ENCODE data around the gene UBE2L6. TPM values are rescaled to one million over a fixed set of nuclear protein-coding genes. Genes with fewer than 3 reads are reported as not detected.
A peak's percentile ranks its signal among the peaks of the same experiment; 100 is the strongest.
"Not testable (repeated sequence)": the region's sequence is repeated elsewhere in the genome, so short reads cannot be mapped to it uniquely, and the experiment has no call there.

UBE2L6 gene
- polyA plus RNA-seq, 3 donors: 101 to 284 (median 268) TPM

DNA sequence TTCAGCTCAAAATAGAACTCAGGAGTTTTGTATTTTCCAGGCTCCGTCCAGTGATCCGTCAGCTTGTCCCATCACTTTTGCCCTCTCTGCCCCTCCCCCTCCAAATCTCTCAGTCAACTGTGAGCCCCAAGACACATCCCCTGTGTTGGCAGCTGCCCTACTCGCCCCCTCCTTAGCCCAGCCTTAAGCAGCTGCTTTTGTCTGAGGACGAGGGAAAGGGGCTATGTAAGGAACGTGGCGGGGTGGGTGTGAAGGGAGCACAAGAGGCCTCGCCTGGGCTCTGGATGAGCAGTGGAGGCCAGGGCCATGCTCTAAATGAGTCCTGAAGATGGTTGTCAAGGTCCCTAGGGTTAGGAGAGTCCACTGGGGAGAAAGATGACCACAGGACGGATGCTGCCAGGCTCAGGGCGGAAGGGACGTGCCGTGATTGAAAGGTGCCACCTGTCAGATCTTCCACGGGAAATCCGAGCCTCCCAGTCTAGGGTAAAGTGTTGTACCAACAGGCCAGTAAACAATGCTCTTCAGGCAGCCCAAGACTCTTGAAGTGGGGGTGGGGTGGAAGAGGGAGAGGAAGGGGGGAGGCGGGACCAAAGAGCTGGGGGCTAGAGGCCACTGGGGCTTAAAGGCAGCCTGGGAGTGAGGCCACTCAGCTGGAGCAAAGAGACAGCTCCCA lies 30.4 kb downstream of the UBE2L6 start, which contains the start of gene SMTNL1:
SMTNL1 (plus strand) TSS at position 649 of the 673 bp plus-strand sequence. CDS start 5,048 bp downstream, outside the sequence.
- no peaks in the 10 kb centered on the region for H4K20me1 ChIP-seq (ENCODE audit: insufficient read depth, low read length)
- peak within 1 kb of the TSS in 2 of 7 donors; percentile 38 to 70 for H3K27ac Mint-ChIP-seq
- H3K36me3 ChIP-seq (replicated peaks in 1 of 2; ENCODE audit: control insufficient read depth in 1 of 2, insufficient read depth in 2 of 2, low read length in 2 of 2): no peaks in the 10 kb centered on the region
- H3K27me3 Mint-ChIP-seq (ENCODE audit: low read depth in 3 of 3): peaks cover 0 to 1% (median 0%) of the 10 kb centered on the region in 3 donors
- H3K4me1 ChIP-seq (ENCODE audit: control insufficient read depth in 1 of 2, insufficient read depth in 2 of 2, low read length in 2 of 2): no peaks in the 10 kb centered on the region
- H3K4me1 Mint-ChIP-seq: no peaks in the 10 kb centered on the region
- no peaks in the 10 kb centered on the region for H3K9me3 Mint-ChIP-seq
- H2AFZ ChIP-seq (ENCODE audit: insufficient read depth, low read depth, low read length, poor library complexity, severe bottlenecking): no peak within 1 kb of the TSS
- no peaks in the 10 kb centered on the region for H3K79me2 ChIP-seq (ENCODE audit: insufficient read depth, low read length)
- H3K4me3 Mint-ChIP-seq: no peak within 1 kb of the TSS
- H3K36me3 Mint-ChIP-seq: peaks cover 0 to 4% of the 10 kb centered on the region in 2 donors
- no peak within 1 kb of the TSS for H3K4me3 ChIP-seq (replicated peaks in 1 of 3; ENCODE audit: low read depth in 2 of 3, low read length in 3 of 3)
- TF ChIP-seq, protein P1, sequence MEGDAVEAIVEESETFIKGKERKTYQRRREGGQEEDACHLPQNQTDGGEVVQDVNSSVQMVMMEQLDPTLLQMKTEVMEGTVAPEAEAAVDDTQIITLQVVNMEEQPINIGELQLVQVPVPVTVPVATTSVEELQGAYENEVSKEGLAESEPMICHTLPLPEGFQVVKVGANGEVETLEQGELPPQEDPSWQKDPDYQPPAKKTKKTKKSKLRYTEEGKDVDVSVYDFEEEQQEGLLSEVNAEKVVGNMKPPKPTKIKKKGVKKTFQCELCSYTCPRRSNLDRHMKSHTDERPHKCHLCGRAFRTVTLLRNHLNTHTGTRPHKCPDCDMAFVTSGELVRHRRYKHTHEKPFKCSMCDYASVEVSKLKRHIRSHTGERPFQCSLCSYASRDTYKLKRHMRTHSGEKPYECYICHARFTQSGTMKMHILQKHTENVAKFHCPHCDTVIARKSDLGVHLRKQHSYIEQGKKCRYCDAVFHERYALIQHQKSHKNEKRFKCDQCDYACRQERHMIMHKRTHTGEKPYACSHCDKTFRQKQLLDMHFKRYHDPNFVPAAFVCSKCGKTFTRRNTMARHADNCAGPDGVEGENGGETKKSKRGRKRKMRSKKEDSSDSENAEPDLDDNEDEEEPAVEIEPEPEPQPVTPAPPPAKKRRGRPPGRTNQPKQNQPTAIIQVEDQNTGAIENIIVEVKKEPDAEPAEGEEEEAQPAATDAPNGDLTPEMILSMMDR (IDR thresholded peaks at IDR 0.05): no peak
- intact Hi-C loops (cut with micrococcal nuclease): loop anchor here in 1 of 2 donors (10.0 kb wide), 1 partner anchor 168 kb away; no protein-coding TSS in a partner anchor
- DNase-seq: no peak
- 92% methylated on average over 11 of the region's 14 CpGs for WGBS (ENCODE audit: insufficient coverage)
- no peaks in the 10 kb centered on the region for H3K27me3 ChIP-seq (ENCODE audit: control insufficient read depth in 2 of 2, insufficient read depth in 2 of 2, low read length in 2 of 2)
- no peaks in the 10 kb centered on the region for H3K9me3 ChIP-seq (replicated peaks in 1 of 2; ENCODE audit: control insufficient read depth in 1 of 2, insufficient read depth in 1 of 2, low read length in 2 of 2)
- H3K9ac ChIP-seq (ENCODE audit: insufficient read depth, low read length, poor library complexity, severe bottlenecking): no peak within 1 kb of the TSS
- no peak within 1 kb of the TSS for H3K27ac ChIP-seq (ENCODE audit: low read depth in 1 of 2, low read length in 2 of 2)
- H3K4me2 ChIP-seq (replicated peaks; ENCODE audit: extremely low read depth, low read length, poor library complexity, severe bottlenecking): no peak within 1 kb of the TSS

DNA sequence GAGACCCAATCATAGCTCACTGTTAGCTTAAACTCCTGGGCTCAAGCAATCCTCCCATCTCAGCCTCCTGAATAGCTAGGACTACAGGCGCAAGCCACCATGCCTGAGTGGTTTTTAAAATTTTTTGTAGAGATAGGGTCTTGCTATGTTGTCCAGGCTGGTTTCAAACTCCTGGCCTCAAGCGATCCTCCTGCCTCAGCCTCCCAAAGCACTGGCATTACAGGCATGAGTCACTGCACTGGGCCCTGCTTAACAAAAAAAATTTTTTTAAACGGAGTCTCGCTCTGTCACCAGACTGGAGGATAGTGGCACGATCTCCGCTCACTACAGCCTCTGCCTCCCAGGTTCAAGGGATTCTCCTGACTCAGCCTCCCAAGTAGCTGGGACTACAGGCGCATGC lies 33.0 kb downstream of the UBE2L6 start:
- 100% methylated on average over 4 of the region's 7 CpGs for whole genome bisulfite sequencing (ENCODE audit: insufficient coverage)
- DNase-seq; H3K27me3 Mint-ChIP-seq (ENCODE audit: low read depth in 3 of 3); H3K27ac ChIP-seq (ENCODE audit: low read depth in 1 of 2, low read length in 2 of 2); H3K36me3 Mint-ChIP-seq; H3K36me3 ChIP-seq (replicated peaks in 1 of 2; ENCODE audit: control insufficient read depth in 1 of 2, insufficient read depth in 2 of 2, low read length in 2 of 2); H3K27ac Mint-ChIP-seq; H3K4me3 ChIP-seq (replicated peaks in 1 of 3; ENCODE audit: low read depth in 2 of 3, low read length in 3 of 3); H3K9me3 ChIP-seq (replicated peaks in 1 of 2; ENCODE audit: control insufficient read depth in 1 of 2, insufficient read depth in 1 of 2, low read length in 2 of 2); H3K4me2 ChIP-seq (replicated peaks; ENCODE audit: extremely low read depth, low read length, poor library complexity, severe bottlenecking); H3K27me3 ChIP-seq (ENCODE audit: control insufficient read depth in 2 of 2, insufficient read depth in 2 of 2, low read length in 2 of 2); H3K9me3 Mint-ChIP-seq; H3K9ac ChIP-seq (ENCODE audit: insufficient read depth, low read length, poor library complexity, severe bottlenecking); H3K4me3 Mint-ChIP-seq; H4K20me1 ChIP-seq (ENCODE audit: insufficient read depth, low read length); H2AFZ ChIP-seq (ENCODE audit: insufficient read depth, low read depth, low read length, poor library complexity, severe bottlenecking): not testable (repeated sequence)
- peaks cover 17% of the 10 kb centered on the region for H3K4me1 Mint-ChIP-seq
- peaks cover 12% of the 10 kb centered on the region for H3K79me2 ChIP-seq (ENCODE audit: insufficient read depth, low read length)
- intact Hi-C loops (cut with micrococcal nuclease): loop anchor here in 1 of 2 donors (10.0 kb wide), 1 partner anchor 170 kb away; no protein-coding TSS in a partner anchor
- peaks cover 16 to 19% of the 10 kb centered on the region in 2 donors for H3K4me1 ChIP-seq (ENCODE audit: control insufficient read depth in 1 of 2, insufficient read depth in 2 of 2, low read length in 2 of 2)

Data from CD14-positive monocyte (primary cell).